ENCODE results near the gene TMEM175.

Gene TMEM175, protein sequence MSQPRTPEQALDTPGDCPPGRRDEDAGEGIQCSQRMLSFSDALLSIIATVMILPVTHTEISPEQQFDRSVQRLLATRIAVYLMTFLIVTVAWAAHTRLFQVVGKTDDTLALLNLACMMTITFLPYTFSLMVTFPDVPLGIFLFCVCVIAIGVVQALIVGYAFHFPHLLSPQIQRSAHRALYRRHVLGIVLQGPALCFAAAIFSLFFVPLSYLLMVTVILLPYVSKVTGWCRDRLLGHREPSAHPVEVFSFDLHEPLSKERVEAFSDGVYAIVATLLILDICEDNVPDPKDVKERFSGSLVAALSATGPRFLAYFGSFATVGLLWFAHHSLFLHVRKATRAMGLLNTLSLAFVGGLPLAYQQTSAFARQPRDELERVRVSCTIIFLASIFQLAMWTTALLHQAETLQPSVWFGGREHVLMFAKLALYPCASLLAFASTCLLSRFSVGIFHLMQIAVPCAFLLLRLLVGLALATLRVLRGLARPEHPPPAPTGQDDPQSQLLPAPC

DNA sequence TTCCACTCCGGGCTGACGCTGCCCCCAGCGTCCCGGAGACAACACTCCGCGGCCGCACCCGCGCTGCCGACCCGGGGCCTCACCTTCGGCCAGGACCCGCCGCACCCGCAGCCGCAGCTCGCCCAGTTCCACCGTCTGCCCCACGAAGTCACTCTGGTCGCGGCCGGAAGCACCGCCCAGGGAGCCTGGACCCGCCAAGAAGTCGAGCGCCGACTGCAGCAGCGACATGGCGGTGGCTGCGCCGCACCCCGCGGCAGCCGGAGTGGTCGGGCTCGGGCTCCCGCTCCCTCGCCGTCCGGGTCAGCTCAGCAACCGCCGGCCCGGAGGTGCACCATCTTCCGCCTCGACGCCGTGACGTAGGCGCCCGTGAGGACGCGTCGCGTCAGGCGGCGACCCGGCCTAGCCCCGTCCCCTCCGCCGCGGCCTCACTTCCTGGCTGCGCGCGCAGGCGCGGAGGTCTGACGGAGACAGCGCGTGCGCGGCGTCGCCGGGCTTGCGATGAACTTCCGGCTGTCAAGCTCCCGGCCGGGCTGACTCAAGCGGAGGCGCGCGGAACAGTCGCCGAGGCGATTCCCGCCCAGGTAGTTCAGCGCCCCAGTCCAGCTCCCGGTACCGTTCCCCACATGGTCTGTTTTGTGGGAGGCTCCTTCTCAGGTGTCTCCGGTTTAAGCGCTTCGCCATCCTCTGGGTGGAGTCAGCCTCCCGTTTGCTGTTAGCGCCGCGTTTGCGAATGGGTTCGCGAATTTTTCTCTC is at the start of gene TMEM175, which contains the start of gene GAK:
Gene TMEM175, plus strand, starts transcription at position 501 of the 753 bp plus-strand sequence. CDS start 15,280 bp downstream, outside the sequence.
Gene GAK, minus strand, starts transcription at position 357 of the 753 bp plus-strand sequence. Its CDS starts 129 bp downstream, at position 228.
- DNase-seq, result peak; percentile 97

DNA sequence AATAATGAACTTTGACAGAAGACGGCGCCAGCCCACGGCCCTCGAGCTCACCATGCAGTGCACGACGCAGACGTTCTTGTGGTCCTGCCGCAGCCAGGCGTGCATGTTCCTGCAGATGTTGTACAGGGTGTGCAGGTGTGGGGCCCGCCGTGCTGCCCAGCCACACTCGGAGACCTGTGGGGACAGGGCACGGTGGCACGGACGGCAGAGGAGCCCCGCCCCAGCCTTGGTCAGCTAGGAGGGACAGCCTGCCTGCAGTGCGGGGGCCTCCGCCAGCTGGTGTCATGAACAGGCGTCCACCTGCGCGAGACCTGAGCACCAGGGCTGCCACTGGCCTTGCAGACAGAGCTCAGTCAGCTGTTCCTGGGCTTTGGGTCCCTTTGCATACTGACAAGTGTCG is 49.6 kb upstream of the TMEM175 start:
- no peak for DNase-seq

DNA sequence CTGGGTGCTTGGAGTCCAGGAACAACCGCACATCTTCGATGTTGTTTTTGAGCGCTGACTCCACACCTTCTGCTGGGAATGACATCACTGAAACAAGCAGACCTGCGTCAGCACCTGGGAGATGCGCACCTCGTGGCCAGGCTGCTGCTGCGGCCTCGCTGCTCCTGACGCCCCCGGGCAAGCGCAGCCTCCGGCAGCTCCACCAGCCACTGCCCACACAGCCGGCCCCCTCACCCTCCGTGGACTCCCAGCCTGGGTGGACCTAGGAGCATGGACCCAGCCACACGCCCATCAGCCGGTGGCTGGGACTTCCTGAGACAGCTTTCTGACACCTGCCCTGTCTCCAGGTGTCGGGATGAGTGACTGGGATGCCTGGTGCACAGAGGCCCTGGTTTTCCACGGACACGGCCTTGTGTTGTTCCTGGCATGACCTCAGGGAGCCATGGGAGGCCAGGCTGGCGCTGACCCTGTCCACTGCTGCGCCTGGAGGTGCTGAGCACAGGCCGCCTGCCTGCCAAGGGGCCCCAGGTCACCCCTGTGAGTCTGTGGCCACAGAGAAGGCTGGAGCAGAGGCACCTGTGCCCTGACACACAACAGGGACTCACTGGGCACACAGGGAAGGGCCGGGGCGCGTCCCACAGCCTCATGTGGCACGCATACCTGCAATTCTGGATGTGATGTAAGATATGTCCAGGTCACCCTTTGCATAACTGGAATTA is 48.7 kb upstream of the TMEM175 start:
- no peak for DNase-seq

DNA sequence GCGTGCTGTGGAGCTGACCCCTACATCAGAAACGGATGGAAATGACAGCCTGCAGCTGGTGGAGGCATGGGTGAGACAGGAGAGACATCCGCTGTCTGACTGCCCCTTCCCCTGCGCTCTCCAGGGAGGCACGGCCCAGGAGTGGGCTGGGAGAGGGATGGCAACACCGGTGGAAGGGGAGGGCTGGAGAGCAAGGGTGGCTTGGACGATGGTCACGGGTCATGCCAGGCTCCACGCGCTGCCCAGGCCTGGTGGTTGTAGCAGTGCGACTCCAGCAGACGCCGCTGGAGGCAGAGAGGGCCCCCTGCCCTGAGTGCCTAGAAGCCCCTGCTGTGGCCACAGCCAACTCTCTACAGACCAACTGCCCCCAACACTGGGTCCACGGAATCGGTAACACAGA is 48.0 kb upstream of the TMEM175 start:
- DNase-seq, result no peak

DNA sequence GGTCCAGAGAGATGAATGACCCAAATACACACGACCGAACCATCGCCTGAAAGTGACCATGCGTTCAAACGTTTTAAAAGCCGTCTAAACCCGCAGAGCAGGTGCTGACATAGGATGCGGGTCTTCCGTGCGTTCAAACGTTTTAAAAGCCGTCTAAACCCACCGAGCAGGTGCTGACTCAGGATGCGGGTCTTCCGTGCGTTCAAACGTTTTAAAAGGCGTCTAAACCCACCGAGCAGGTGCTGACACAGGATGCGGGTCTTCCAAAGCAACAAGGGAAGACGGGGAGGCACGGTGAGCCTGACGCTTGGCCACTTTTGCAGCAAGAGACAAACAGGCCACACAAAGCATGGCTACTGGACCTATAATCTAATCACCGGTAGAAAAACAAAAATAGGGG is 47.4 kb upstream of the TMEM175 start:
- DNase-seq, result no peak

DNA sequence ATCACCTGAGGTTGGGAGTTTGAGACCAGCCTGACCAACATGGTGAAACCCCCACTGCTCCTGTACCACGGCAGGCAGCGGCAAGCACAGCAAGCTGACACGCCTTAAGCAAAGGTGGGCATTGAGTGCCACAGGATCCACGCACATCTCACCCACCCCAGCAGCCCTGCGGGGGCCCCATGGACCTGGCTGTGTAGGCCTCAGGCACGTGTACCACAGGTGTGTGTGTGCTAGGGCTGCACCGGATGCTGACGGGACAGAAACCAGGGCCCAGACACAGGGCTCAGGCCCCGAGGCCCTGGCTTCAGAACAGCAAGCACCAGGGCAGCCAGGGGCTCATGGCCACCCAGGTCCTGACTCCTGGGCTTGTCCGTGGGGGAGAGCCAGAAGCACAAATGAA is 46.9 kb upstream of the TMEM175 start:
- no peak for DNase-seq

DNA sequence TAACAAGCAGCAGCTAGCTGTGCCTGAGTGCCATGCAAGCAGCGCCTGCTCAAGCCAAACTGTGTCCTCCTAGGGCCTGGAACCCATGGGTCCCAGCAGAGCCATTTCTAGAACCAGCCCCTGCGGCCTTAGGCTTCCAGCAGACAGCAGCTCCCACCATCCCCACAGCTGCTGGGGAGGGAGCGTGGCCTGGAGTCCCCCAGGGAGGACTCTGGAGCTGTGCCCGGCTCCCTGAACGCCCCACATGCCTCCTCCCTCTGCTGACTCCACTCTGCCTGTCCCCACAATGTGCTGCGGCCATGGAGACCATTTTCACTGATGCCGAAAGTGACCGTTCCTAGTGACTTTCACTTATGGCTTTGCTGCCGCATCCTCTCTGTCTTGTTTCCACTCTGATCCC is 46.0 kb upstream of the TMEM175 start:
- DNase-seq, result no peak

DNA sequence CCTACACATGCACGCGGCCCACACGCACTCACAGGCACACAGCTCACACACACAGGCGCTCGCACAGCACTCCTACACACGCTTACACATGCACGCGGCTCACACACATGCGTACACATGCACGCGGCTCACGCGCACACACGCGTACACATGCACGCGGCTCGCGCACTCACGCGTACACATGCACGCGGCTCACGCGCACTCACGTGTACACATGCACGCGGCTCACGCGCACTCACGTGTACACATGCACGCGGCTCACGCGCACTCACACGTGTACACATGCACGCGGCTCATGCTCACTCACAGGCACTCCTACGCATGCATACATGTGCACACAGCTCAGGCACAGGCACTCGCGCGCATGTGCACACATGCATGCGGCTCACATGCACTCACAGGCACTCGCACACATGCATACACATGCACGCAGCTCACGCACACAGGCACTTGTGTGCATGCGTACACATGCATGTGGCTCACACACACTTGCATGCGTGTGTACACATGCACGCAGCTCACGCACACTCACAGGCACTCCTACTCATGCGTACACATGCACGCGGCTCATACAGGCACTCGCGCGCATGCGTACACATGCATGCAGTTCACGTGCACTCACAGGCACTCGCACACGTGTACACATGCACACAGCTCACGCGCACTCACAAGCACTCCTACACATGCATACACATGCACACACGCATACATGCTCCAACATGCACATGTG is 45.1 kb upstream of the TMEM175 start:
- no peak for DNase-seq

DNA sequence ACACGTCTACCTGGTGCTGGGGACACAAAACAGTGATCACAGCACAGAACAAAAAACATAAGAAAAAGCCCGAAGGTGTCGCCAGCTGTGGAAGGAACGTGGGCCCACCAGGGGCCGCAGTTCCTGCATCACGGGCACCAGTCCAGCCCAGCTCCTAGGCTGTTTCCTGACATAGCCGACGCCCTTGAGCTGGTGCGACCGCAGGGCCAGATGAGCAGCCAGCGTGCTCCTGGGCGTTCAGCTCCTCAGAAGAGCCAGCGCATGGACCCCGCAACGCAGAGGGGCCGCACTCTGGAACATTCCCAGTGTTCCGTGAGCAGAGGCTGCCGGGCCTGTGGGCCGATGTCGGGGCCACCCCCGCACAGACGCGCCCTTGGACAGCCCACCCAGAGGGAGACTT is 44.2 kb upstream of the TMEM175 start:
- no peak for DNase-seq

DNA sequence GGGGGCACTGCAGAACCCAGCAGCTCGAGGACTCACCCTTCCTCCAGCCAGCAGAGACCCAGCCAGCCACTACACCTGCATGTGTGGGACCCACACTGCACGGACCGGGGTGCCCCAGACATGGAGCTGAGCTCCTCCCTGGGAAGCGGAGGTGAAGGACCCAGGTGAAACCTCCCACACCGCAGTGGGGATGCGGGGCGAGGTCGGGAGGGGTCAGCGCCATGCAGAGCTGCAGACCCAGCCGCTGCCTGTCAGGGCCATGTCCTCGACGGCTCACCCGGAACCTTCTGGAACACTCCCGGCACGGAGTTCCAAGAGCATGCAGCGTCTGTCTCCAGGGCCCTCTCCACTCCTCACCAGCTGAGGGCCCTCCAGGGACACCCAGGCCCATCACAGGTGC is 42.7 kb upstream of the TMEM175 start:
- DNase-seq, result no peak

DNA sequence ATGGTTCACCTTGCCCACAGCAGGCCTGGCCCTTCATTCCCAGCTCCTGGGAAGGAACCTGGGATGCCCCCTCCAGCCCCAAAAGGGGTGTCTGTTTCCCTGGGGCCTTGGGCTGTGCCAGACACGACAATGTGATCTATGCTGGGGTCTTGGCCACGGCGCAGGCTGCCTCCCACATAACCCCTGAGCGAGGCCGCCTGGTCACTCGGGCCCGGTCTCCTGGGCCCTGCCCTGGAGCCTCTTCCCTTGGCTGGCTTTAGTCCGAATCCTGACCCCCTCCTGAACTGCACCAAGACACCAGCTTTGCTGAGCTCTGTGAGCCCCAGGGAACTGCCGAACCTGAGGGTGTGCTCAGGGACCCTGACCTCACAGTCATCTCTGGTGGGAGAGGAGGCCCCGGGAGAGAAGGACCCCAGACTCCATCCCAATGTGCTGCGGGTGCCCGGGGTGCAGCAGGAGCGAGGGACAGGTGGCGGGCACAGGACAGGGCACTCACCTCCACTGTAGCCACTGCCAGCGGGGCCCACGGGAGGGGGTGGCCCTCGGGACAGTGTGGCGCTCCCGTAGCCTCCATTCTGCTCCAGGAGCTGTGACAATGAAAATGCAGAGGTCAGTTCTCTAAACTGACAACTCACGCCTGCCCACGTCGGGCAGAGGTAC is 42.1 kb upstream of the TMEM175 start:
- no peak for DNase-seq

DNA sequence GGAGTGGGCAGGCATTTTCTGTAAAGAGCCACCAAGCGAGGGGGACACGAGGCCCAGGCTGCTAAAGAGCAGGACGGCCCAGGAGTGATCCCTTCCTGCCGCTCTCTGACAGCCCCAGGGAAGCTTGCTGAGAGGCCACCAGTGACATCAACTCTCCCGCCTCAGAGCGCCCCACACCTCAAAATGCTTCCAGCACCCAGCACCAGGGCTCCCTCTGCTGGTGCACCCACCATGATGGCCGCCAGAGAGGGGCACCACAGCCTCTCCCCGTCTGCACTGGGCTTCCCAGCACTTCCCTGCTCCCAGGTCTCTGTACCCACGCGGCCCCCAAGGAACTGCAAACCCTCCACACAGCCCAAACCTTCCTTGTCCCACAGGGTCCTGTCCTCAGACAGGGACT is 40.5 kb upstream of the TMEM175 start:
- DNase-seq, result no peak

DNA sequence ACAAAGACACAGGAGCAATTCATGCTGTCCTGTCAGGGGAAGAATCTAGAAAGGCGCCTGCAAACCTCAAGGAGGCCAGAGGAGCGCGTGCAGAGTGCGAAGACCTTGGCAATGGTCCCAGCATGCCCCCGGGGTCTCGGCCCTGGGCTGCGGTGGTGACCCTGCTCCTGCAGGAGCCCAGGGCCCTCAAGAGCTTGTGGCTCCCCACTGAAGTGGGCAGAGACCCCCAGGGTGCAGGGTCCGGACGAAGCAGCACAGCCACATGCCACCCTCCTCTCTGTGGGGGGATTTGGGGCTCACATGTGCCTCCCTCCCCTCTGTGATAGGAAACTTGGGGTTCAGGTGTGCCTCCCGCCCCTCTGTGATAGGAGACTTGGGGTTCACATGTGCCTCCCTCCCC is 39.5 kb upstream of the TMEM175 start:
- DNase-seq, result no peak

DNA sequence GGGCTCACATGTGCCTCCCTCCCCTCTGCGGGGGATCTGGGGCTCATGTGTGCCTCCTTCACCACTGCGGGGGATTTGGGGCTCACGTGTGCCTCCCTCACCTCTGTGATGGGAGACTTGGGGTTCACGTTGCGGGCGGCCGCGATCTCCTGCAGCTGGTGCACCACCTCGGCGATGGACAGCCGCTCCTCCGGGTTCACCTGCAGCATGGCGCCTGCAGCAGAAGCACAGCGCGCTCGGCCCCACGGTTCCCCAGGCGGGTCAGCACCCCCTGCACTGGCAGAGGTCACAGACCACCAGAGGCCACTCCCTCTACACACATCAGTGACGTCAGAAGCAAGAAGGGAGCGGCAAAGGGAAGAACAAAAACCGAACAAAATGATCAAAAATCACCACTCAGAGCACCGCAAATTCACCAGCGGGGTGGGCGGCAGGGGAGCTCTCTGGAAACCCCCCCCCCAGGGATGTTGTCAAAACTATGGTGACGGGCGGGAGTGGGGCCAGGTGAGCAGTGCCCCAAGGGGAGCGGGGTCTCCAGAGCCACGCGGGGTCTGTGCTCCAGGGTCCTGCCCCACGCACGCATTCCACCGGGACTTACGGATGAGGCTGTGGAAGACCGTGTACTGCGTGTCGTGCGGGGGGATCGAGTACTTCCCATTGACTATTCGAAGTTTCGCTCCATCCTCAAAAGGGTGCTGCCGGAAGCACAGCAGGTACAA is 38.8 kb upstream of the TMEM175 start:
- DNase-seq, result no peak

DNA sequence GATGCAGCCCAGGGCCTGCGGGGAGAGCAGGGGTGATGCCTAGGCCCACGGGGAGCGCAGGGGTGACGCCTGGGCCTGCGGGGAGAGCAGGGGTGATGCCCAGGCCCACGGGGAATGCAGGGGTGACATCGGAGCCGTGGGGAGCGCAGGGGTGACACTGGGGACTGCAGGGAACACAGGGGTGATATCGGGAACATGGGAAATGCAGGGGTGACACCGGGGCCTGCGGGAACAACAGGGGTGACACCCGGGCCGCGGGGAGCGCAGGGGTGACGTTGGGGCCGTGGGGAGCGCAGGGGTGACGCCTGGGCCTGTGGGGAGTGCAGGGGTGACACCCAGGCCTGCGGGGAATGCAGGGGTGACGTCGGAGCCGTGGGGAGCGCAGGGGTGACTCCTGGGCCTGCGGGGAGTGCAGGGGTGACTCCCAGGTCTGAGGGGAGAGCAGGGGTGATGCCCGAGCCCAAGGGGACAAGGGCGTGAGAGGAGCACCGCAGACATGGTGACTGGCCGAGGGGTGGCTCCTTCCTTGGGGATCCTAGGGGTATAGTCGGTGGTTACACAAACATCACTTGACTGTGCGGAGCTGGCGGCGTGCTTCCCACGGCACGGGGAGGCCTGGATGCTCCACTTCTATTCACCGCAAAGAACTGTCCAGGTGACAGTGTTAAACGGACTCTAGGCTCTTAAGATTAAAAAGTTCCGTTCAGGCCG is 38.1 kb upstream of the TMEM175 start:
- DNase-seq, result no peak

DNA sequence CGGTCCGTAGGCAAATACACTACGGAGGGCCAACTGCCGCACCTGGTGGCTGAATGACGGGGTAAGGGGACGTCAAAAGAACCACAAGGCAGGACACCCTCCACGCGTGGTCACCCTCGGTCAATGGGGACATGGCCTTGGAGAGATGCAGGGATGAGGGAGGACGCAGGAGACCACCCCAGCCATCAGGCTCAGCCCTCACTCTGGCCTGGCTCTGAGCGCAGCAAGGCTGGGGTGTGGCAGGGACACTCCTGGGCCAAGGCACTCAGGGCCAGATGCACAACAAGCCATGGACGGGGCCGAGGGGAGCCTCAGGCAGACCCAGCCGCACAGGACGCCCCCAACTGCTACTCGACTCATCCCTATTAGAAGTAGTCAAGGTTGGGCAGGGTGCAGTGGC is 36.7 kb upstream of the TMEM175 start:
- no peak for DNase-seq

DNA sequence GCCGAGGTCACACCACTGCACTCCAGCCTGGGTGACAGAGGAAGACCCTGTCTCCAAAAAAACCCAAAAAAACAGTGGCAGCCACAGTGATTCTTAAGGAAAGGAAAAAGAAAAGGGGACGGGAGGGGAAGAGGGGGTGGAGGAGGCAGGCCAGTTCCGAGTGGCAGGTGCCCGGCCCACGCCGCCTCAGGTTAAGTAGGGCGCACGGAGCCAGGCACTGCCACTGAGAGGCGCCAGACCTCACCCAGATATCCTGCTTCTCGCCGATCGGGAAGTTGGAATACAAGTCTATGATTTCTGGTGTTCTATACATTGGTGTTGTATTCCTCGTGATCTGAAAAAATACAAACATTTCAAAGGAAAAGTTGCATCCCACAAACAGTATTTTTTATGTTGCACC is 36.0 kb upstream of the TMEM175 start:
- no peak for DNase-seq

DNA sequence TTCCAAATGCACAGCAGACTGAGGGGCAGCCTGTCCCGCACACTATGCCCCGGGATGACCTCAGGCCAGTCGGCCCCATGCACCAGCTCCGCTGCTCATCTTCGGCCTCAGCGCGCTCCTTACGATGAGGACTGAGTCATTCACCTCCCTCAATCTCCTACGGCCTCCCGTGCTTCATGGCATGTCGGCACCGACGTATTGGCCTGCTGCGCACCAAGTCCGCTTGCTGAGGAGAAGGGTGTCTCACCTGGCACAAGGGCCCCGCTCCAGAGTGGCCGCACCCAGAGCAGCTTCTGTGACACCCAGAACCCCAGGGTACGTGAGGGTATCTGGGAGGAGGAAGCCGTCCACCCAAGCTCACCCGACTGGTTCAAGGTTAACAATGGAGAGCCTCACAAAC is 35.6 kb upstream of the TMEM175 start:
- DNase-seq, result no peak

DNA sequence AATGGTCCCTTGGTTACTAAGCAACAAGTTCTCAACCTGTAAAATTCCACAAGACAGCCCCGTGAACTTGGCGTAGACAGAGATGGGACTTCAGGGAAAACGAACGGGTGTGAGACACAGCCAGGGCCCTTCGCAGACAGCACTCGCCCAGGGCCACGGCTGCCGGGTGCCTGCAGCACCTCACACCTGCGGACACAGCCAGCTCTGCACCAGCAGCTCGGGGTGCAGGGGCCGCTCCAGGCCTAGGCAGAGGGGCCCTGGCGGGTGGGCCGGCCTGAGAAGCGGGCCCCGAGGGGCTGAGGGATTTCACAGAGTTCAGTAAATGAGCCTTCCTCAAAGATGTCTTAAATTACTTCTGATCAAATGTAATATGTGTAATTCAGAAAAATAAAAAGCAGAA is 34.1 kb upstream of the TMEM175 start:
- no peak for DNase-seq

DNA sequence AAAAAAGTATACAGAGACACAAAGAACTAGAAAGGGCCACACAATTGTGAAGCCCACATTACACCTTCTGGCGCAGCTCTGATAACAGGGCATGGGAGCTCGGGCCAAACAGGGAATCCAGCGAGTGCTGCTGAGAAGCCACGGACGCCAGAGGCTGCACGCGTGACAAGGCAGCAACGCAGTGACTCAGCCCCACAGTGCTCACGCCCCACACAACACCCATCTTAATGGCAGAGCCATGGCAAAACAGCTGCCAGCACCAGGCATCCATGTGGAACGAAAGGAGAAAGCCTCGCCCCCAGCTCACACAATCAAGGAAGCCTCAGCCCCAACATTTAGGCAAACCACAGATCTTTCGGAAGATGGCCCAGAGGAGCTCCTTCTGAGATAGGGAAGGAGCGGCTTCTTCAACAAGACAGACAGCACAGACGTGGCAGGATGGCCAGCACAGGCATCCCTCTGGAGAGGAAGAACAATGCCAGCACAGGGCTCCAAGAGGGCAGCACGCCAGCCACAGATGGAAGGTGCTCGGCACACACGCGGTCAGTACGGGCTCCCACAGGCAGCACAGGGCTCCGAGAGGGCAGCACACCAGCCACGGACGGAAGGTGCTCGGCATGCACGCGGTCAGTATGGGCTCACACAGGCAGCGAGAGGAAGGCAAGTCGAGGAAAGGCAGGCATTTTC is 33.2 kb upstream of the TMEM175 start:
- DNase-seq, result no peak

Data from femur (tissue), 1 donor.